ENCODE data around the gene LRRIQ1.

GRCh38 chr12:85274315-85274651 is 238.1 kb downstream of the LRRIQ1 start:
- TF ChIP-seq CTCF (IDR thresholded peaks at IDR 0.05) (no peak), ZFX (IDR thresholded peaks at IDR 0.05; ENCODE audit: borderline replicate concordance) (no peak)
